H9 (cell line): ENCODE data around the gene ASTN2. TPM values are rescaled to one million over a fixed set of nuclear protein-coding genes. Genes with fewer than 3 reads are reported as not detected.

Experiments
- DNase-seq: peaks from one replicate; pipeline ENCODE4 v3.0.0-alpha.2; 2017
- H2AFZ ChIP-seq: one replicate; pipeline ENCODE4 v1.6.1; 2013; ENCODE audit warnings: mild to moderate bottlenecking, low read length, control low read depth, moderate library complexity
- H2AK5ac ChIP-seq: 2 replicates; pipeline ENCODE4 v1.6.1; 2013; ENCODE audit warnings: low read length, control low read depth, mixed read lengths; ENCODE audit not compliant: insufficient read length
- H2BK120ac ChIP-seq: one replicate; pipeline ENCODE4 v1.6.1; 2013; ENCODE audit warnings: low read depth, mild to moderate bottlenecking, low read length, control low read depth, inconsistent platforms; ENCODE audit not compliant: poor library complexity, severe bottlenecking
- H2BK12ac ChIP-seq: 2 replicates; pipeline ENCODE4 v1.6.1; 2013; ENCODE audit warnings: low read length, control low read depth, mixed read lengths, low read depth; ENCODE audit not compliant: insufficient read length
- H2BK15ac ChIP-seq: 2 replicates; pipeline ENCODE4 v1.6.1; 2013; ENCODE audit warnings: low read depth, low read length, control low read depth
- H2BK20ac ChIP-seq: one replicate; pipeline ENCODE4 v1.6.1; 2013; ENCODE audit warnings: low read depth, mild to moderate bottlenecking, low read length, control low read depth, inconsistent platforms; ENCODE audit not compliant: poor library complexity, severe bottlenecking
- H2BK5ac ChIP-seq: 2 replicates; pipeline ENCODE4 v1.6.1; 2013; ENCODE audit warnings: low read length, control low read depth, mixed read lengths; ENCODE audit not compliant: insufficient read length
- H3K14ac ChIP-seq: 2 replicates; pipeline ENCODE4 v1.6.1; 2013; ENCODE audit warnings: low read length, control low read depth; ENCODE audit not compliant: insufficient read depth
- H3K18ac ChIP-seq: 2 replicates; pipeline ENCODE4 v1.6.1; 2013; ENCODE audit warnings: low read depth, mild to moderate bottlenecking, mixed read lengths, low read length, control low read depth; ENCODE audit not compliant: insufficient read length
- H3K23ac ChIP-seq: 2 replicates; pipeline ENCODE4 v1.6.1; 2013; ENCODE audit warnings: low read length, control low read depth, mixed read lengths, low read depth; ENCODE audit not compliant: insufficient read length
- H3K23me2 ChIP-seq: 2 replicates; pipeline ENCODE4 v1.6.1; 2013; ENCODE audit warnings: low read depth, mild to moderate bottlenecking, mixed read lengths, low read length, control low read depth; ENCODE audit not compliant: insufficient read length, poor library complexity, severe bottlenecking
- H3K27ac ChIP-seq: 2 replicates; pipeline ENCODE4 v1.5.1; 2013; ENCODE audit warnings: low read length, control low read depth, mixed read lengths, low read depth; ENCODE audit not compliant: insufficient read length
- H3K27me3 ChIP-seq: 2 replicates; pipeline ENCODE4 v1.6.1; 2013; ENCODE audit warnings: low read length, control low read depth, inconsistent platforms; ENCODE audit not compliant: insufficient read depth
- H3K4ac ChIP-seq: 2 replicates; pipeline ENCODE4 v1.6.1; 2013; ENCODE audit warnings: low read depth, mild to moderate bottlenecking, control low read depth, inconsistent platforms, low read length, moderate library complexity
- H3K4me1 ChIP-seq: 2 replicates; pipeline ENCODE4 v1.6.1; 2013; ENCODE audit warnings: low read length, control low read depth, inconsistent platforms; ENCODE audit not compliant: insufficient read depth
- H3K4me2 ChIP-seq: 2 replicates; pipeline ENCODE4 v1.6.1; 2013; ENCODE audit warnings: low read length, control low read depth, mixed read lengths; ENCODE audit not compliant: insufficient read length, insufficient read depth
- H3K56ac ChIP-seq: 2 replicates; pipeline ENCODE4 v1.6.1; 2013; ENCODE audit warnings: low read depth, mild to moderate bottlenecking, mixed read lengths, low read length, control low read depth; ENCODE audit not compliant: insufficient read length
- H3K79me1 ChIP-seq: 2 replicates; pipeline ENCODE4 v1.6.1; 2013; ENCODE audit warnings: low read depth, mild to moderate bottlenecking, moderate library complexity, low read length, control low read depth, inconsistent platforms; ENCODE audit not compliant: insufficient read depth, poor library complexity, severe bottlenecking
- H3K79me2 ChIP-seq: 2 replicates; pipeline ENCODE4 v1.6.1; 2013; ENCODE audit warnings: low read length, control low read depth, inconsistent platforms; ENCODE audit not compliant: insufficient read depth
- H3K9ac ChIP-seq: 2 replicates; pipeline ENCODE4 v1.6.1; 2013; ENCODE audit warnings: low read length, control low read depth, mixed read lengths; ENCODE audit not compliant: insufficient read length; ENCODE audit errors: extremely low read depth
- H3K9me3 ChIP-seq: one replicate; pipeline ENCODE4 v1.6.1; 2013; ENCODE audit warnings: low read depth, low read length, inconsistent platforms; ENCODE audit not compliant: control insufficient read depth
- H3T11ph ChIP-seq: one replicate; pipeline ENCODE4 v1.6.1; 2013; ENCODE audit warnings: mild to moderate bottlenecking, low read length, control low read depth, inconsistent platforms
- H4K20me1 ChIP-seq: one replicate; pipeline ENCODE4 v1.6.1; 2013; ENCODE audit not compliant: control insufficient read depth, insufficient read length, insufficient read depth
- H4K5ac ChIP-seq: 2 replicates; pipeline ENCODE4 v1.6.1; 2013; ENCODE audit warnings: low read depth, mild to moderate bottlenecking, mixed read lengths, low read length, control low read depth; ENCODE audit not compliant: insufficient read length
- H4K8ac ChIP-seq: replicated peaks from 2 replicates; pipeline ENCODE4 v1.6.1; 2013; ENCODE audit warnings: low read length, control low read depth, mixed read lengths, low read depth; ENCODE audit not compliant: insufficient read length
- H4K91ac ChIP-seq: 2 replicates; pipeline ENCODE4 v1.6.1; 2013; ENCODE audit warnings: low read depth, mild to moderate bottlenecking, moderate library complexity, mixed read lengths, low read length, control low read depth; ENCODE audit not compliant: insufficient read length
- H3K27ac Mint-ChIP-seq, 3 experiments: 2 replicates in 2 of 3; 3 replicates in 1 of 3; pipeline ENCODE4 v1.8.0; 2020 to 2021; ENCODE audit warnings: mixed read lengths in 3 of 3, mild to moderate bottlenecking in 1 of 3, moderate library complexity in 1 of 3
- H3K27me3 Mint-ChIP-seq: 2 replicates; pipeline ENCODE4 v1.8.0; 2021; ENCODE audit warnings: low read depth, mild to moderate bottlenecking, moderate library complexity, mixed read lengths
- H3K36me3 Mint-ChIP-seq, 3 experiments: 2 replicates in 2 of 3; 3 replicates in 1 of 3; pipeline ENCODE4 v1.8.0; 2020 to 2021; ENCODE audit warnings: low read depth in 3 of 3, mixed read lengths in 3 of 3; ENCODE audit not compliant: insufficient read depth in 1 of 3
- H3K4me1 Mint-ChIP-seq, 2 experiments: 2 replicates each; pipeline ENCODE4 v1.8.0; 2020; ENCODE audit warnings: mixed read lengths in 2 of 2
- H3K4me3 Mint-ChIP-seq, 2 experiments: 2 replicates in 1 of 2; 3 replicates in 1 of 2; pipeline ENCODE4 v1.8.0; 2020 to 2021; ENCODE audit warnings: mild to moderate bottlenecking in 2 of 2, mixed read lengths in 2 of 2, moderate library complexity in 1 of 2
- H3K9me3 Mint-ChIP-seq, 2 experiments: 2 replicates in 1 of 2; 3 replicates in 1 of 2; pipeline ENCODE4 v1.8.0; 2020; ENCODE audit warnings: mild to moderate bottlenecking in 2 of 2, mixed read lengths in 2 of 2, moderate library complexity in 1 of 2
- CTCF ChIP-seq: fragments of 200-600 bp; sonication (generic); conservative IDR thresholded peaks from 3 replicates; pipeline ENCODE4 v1.8.0; 2021; ENCODE audit warnings: antibody characterized with exemption, mild to moderate bottlenecking
- WGBS: extraction: QIAGEN DNeasy Blood & Tissue Kit; methylation state at CpG from one replicate; pipeline ENCODE4 v1.1.7; 2013; ENCODE audit warnings: missing lambda C conversion rate, low lambda C conversion rate, mixed read lengths; ENCODE audit not compliant: insufficient read length; ENCODE audit errors: extremely low coverage; 5-methylcytosine and 5-hydroxymethylcytosine counted together
- total RNA-seq: library from RNA; stranded (reverse); gene quantifications from 2 replicates; pipeline ENCODE4 v1.2.1, GENCODE V29; 2021

The ASTN2 gene
- total RNA-seq, 1 experiment from 2014 or later, result 9.7 TPM

GRCh38 chr9:117363006-117363405 is 51.9 kb downstream of the ASTN2 start:
- Histone ChIP-seq H3K9me3 (no peaks in the 10 kb centered on the region), H3K79me1 (no peaks in the 10 kb centered on the region), H3K18ac (no peak overlapping the region), H3K4ac (no peak overlapping the region), H3K14ac (no peak overlapping the region), H2BK12ac (no peak overlapping the region), H2AK5ac (no peak overlapping the region), H3K27ac (no peak overlapping the region), H4K91ac (no peak overlapping the region), H2AFZ (no peak overlapping the region), H2BK120ac (no peak overlapping the region), H2BK15ac (no peak overlapping the region), H4K8ac (no peak overlapping the region), H3K79me2 (no peaks in the 10 kb centered on the region), H3K23me2 (no peaks in the 10 kb centered on the region), H3T11ph (no peak overlapping the region), H4K5ac (no peak overlapping the region), H3K23ac (no peak overlapping the region), H4K20me1 (no peaks in the 10 kb centered on the region), H2BK20ac (no peak overlapping the region), H3K4me2 (no peak overlapping the region), H3K4me1 (no peaks in the 10 kb centered on the region), H3K27me3 (no peaks in the 10 kb centered on the region), H2BK5ac (no peak overlapping the region), H3K56ac (no peak overlapping the region), H3K9ac (no peak overlapping the region)
- no peak overlapping the region for H3K27ac Mint-ChIP-seq
- no peak for DNase-seq
- no peaks in the 10 kb centered on the region for H3K9me3 Mint-ChIP-seq
- peaks cover 3 to 25% of the 10 kb centered on the region in 2 experiments for H3K4me1 Mint-ChIP-seq
- H3K36me3 Mint-ChIP-seq, result peaks cover 0 to 2% (median 0%) of the 10 kb centered on the region in 3 experiments; a peak in 1 of 7 replicates
- H3K4me3 Mint-ChIP-seq, result no peak overlapping the region
- no CpG with 5 or more reads among the region's 4 CpGs for WGBS
- TF ChIP-seq CTCF, result no peak
- no peaks in the 10 kb centered on the region for H3K27me3 Mint-ChIP-seq
